Thoracic aorta (tissue), 2 donors: ENCODE data around the gene ST6GALNAC4. TPM values are rescaled to one million over a fixed set of nuclear protein-coding genes. Genes with fewer than 3 reads are reported as not detected.

Source experiments
- ATAC-seq: fragments of 150-250 bp; one replicate; pipeline ENCODE4 v1.8.0; 2017; ENCODE audit warnings: low read depth; ENCODE audit not compliant: insufficient number of reproducible peaks, low FRiP score
- DNase-seq: peaks from one replicate; pipeline ENCODE4 v3.0.0-alpha.2; 2020; ENCODE audit warnings: low spot score
- H3K27ac ChIP-seq, 2 donors: fragments of 200-600 bp; sonication (generic); 1 replicate in 1 of 2; 2 replicates in 1 of 2; pipeline ENCODE4 v1.5.1; 2016; ENCODE audit warnings: mild to moderate bottlenecking in 2 of 2, moderate library complexity in 2 of 2
- H3K27me3 ChIP-seq: fragments of 200-600 bp; sonication (generic); replicated peaks from 2 replicates; pipeline ENCODE4 v1.6.0; 2016; ENCODE audit warnings: mild to moderate bottlenecking; ENCODE audit not compliant: insufficient read depth
- H3K36me3 ChIP-seq: fragments of 200-600 bp; sonication (generic); one replicate; pipeline ENCODE4 v1.5.1; 2016
- H3K4me1 ChIP-seq, 2 donors: fragments of 200-600 bp; sonication (generic); 1 replicate in 1 of 2; 2 replicates in 1 of 2; pipeline versions ENCODE4 v1.5.1 to v1.6.0; 2016; ENCODE audit warnings: low read depth in 2 of 2, mild to moderate bottlenecking in 1 of 2; ENCODE audit not compliant: control insufficient read depth in 1 of 2
- H3K4me3 ChIP-seq: fragments of 200-600 bp; sonication (generic); 2 replicates; pipeline ENCODE4 v1.5.1; 2016; ENCODE audit warnings: mild to moderate bottlenecking
- H3K9me3 ChIP-seq: fragments of 200-600 bp; sonication (generic); 2 replicates; pipeline ENCODE4 v1.5.1; 2016
- total RNA-seq, 2 donors: library from RNA; depleted of rRNA; stranded (reverse); fragments of >200 nt; gene quantifications; one replicate each; pipeline versions ENCODE4 v1.1.0 to v1.2.3, GENCODE V29; 2016
- TF ChIP-seq, protein P1 (sequence below): fragments of 200-600 bp; sonication (generic); IDR thresholded peaks from one replicate; pipeline ENCODE4 v1.5.1; 2019; ENCODE audit warnings: antibody characterized with exemption

Gene ST6GALNAC4
- total RNA-seq, 2 donors from 2014 or later: 45.0 to 61.2 TPM

DNA sequence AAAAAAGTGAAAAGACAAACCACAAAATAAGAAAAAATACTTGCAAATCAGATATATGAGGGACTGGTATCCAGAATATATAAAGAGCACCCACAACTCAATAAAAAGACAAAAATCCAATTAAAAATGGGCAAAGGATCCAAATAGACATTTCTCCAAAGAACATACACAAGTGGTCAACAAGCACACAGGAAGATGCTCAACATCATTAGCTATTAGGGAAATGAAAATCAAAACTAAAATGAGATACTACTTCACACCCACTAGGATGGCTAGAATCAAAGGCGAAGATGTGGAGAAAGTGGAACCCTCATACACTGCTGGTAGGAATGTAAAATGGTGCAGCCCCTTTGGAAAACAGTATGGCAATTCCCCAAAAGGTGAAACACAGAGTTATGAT lies 41.9 kb upstream of the ST6GALNAC4 start:
- Histone ChIP-seq H3K36me3 (no peaks in the 10 kb centered on the region), H3K4me1 (peaks cover 18 to 49% of the 10 kb centered on the region in 2 donors), H3K9me3 (no peaks in the 10 kb centered on the region), H3K27ac (no peak overlapping the region), H3K4me3 (no peak overlapping the region), H3K27me3 (no peaks in the 10 kb centered on the region)
- TF ChIP-seq, protein P1, sequence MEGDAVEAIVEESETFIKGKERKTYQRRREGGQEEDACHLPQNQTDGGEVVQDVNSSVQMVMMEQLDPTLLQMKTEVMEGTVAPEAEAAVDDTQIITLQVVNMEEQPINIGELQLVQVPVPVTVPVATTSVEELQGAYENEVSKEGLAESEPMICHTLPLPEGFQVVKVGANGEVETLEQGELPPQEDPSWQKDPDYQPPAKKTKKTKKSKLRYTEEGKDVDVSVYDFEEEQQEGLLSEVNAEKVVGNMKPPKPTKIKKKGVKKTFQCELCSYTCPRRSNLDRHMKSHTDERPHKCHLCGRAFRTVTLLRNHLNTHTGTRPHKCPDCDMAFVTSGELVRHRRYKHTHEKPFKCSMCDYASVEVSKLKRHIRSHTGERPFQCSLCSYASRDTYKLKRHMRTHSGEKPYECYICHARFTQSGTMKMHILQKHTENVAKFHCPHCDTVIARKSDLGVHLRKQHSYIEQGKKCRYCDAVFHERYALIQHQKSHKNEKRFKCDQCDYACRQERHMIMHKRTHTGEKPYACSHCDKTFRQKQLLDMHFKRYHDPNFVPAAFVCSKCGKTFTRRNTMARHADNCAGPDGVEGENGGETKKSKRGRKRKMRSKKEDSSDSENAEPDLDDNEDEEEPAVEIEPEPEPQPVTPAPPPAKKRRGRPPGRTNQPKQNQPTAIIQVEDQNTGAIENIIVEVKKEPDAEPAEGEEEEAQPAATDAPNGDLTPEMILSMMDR: no peak
- DNase-seq (no peak), ATAC-seq (no peak)

DNA sequence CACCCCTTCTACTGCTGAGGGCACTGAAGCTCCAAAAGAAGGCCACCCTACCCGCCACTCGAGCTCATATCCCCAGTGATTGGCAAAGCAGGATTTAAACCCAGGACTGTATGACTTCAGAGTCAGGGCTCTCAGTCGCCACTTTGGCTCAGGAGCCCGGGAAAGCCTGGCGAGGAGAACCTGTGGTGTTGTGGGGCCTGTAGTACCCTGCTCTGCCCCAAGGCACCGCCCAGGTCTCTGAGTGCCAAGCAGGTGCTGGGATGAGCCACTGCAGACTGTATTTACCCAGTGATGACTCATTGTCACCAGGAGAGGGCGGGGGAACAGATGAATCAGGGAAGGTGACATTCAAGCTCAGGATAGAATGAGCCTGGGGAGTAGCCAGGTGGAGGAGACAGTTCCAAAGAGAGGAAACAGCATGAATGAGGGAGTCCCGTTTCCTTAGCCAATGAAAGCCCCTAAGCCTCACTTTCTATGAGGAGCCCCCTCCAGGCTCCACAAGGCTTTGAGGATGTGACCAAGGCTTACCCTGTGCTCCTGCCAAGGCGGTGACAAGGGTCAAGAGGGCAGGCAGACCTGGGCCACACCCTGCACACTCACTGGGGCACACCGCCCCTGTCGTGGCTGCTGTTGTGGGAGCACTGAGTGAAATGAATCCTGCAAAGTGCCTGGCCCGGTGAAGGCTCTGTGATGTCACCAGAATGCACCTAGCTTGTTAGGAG lies 38.6 kb upstream of the ST6GALNAC4 start:
- ATAC-seq: no peak
- Histone ChIP-seq H3K9me3 (no peaks in the 10 kb centered on the region), H3K4me1 (peaks cover 7 to 23% of the 10 kb centered on the region in 2 donors), H3K27me3 (no peaks in the 10 kb centered on the region), H3K4me3 (no peak overlapping the region), H3K27ac (no peak overlapping the region), H3K36me3 (no peaks in the 10 kb centered on the region)
- no peak for DNase-seq
- TF ChIP-seq, protein P1: no peak

DNA sequence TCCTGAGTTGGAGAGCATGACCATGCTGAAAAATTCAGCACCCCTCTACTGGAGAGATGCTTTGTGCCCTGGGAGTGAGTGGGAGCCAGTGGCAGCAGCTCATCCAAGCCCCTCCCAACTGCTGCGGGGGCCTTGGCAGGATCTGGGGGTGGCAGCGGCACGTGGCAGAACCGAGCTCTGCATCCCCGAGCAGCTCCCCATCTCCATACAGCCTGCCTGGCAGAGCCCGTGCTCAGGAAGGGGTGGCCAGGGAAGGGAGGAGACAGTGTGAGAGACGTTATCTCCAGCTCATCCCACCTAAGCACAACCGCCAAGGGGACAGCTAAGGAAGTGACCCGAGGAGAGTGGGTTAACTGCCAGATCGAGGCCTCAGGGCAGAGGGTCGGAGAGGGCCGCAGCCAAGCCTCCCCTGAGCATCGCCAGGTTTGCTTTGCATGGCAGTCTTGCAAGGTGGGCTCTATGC lies 38.0 kb upstream of the ST6GALNAC4 start:
- Histone ChIP-seq H3K4me1 (peaks cover 7 to 17% of the 10 kb centered on the region in 2 donors), H3K36me3 (no peaks in the 10 kb centered on the region), H3K27ac (no peak overlapping the region), H3K27me3 (no peaks in the 10 kb centered on the region), H3K4me3 (no peak overlapping the region), H3K9me3 (no peaks in the 10 kb centered on the region)
- ATAC-seq (no peak), DNase-seq (no peak)
- TF ChIP-seq, protein P1: no peak

DNA sequence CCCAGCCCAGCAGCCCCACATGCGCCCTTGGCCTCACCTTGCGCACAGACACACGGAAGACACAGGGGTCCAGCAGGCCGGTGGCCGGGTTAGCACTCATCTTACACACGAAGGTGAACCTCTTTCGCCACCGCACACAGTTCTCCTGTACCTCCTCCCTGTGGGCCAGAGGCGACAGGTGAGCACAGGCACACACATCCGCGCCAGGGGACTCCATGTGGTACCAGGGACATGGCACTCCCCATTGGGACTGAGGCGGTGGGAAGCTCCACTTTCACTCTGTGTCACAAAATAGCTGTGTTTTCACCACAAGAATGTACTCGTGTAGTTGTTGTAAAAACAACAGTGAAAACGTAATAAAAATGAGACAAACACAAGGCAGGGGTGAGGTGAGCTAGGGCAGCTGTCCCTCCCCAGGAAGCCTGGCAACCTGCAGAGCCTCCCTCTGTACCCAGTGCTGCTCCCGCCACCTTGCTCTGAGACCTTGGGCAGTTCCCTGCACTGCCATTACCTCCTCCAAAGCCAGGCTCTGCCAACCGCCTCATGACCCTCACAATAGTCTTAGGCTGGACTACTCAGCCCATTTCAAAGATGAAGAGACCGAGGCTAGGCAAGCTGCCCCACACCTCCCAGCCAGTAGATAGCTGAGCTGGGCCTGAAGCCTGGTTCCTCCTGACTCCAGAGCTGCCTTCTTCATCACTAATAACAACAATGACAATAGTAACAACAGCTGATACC lies 37.1 kb upstream of the ST6GALNAC4 start:
- no peak overlapping the region for H3K4me3 ChIP-seq

DNA sequence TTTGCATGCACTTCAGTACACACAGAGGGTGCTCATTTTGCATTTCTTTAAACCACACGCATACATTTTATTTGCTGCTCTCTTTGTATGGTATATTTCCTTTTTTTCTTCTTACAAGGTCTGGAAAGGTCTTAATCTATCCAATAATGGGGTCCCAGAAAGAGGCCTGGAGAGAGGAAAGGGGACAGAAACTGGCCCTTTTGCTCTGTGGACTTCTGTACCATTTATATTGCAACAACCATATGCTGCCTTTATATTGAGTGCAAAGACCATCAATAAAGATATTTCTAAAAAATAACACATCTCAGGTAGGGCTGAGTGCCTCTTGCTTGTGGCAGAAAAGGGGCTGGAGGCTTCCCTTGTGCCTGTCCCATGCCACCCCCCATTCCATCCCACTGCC lies 36.3 kb upstream of the ST6GALNAC4 start:
- Histone ChIP-seq H3K4me3 (no peak overlapping the region), H3K27ac (no peak overlapping the region), H3K27me3 (no peaks in the 10 kb centered on the region), H3K36me3 (no peaks in the 10 kb centered on the region), H3K4me1 (peaks cover 7 to 17% of the 10 kb centered on the region in 2 donors), H3K9me3 (no peaks in the 10 kb centered on the region)
- TF ChIP-seq, protein P1: no peak
- no peak for ATAC-seq
- DNase-seq: no peak

More for the DNA sequence above, 37.1 kb upstream of the ST6GALNAC4 start:
- no peaks in the 10 kb centered on the region for H3K27me3 ChIP-seq
- H3K9me3 ChIP-seq: no peaks in the 10 kb centered on the region
- no peak for DNase-seq
- ATAC-seq: no peak
- no peaks in the 10 kb centered on the region for H3K36me3 ChIP-seq
- H3K4me1 ChIP-seq: peaks cover 7 to 17% of the 10 kb centered on the region in 2 donors
- H3K27ac ChIP-seq: no peak overlapping the region
- TF ChIP-seq, protein P1: no peak
